Loucy (cell line): ENCODE results near the gene HS3ST4.

Source experiments
- H2AFZ ChIP-seq: fragments of 200-600 bp; sonication (generic); 2 replicates; pipeline ENCODE4 v1.6.0; 2016; ENCODE audit warnings: antibody characterized with exemption, mild to moderate bottlenecking, low read length, moderate library complexity
- H3F3A ChIP-seq: fragments of 200-600 bp; 2 replicates; pipeline ENCODE4 v1.6.0; 2016; ENCODE audit warnings: antibody characterized with exemption, low read depth, mild to moderate bottlenecking
- H3K27me3 ChIP-seq: fragments of 200-600 bp; sonication (generic); 2 replicates; pipeline ENCODE4 v1.6.1; 2014; ENCODE audit warnings: low read length, mild to moderate bottlenecking; ENCODE audit not compliant: insufficient read depth, poor library complexity, severe bottlenecking
- H3K36me3 ChIP-seq: fragments of 200-600 bp; sonication (generic); 2 replicates; pipeline ENCODE4 v1.6.1; 2016; ENCODE audit warnings: low read length; ENCODE audit not compliant: insufficient read depth
- H3K4me1 ChIP-seq: fragments of 200-600 bp; sonication (generic); 2 replicates; pipeline ENCODE4 v1.5.1; 2014; ENCODE audit warnings: low read length, mild to moderate bottlenecking; ENCODE audit not compliant: insufficient read depth, poor library complexity, severe bottlenecking
- H3K4me2 ChIP-seq: fragments of 200-600 bp; sonication (generic); 2 replicates; pipeline ENCODE4 v1.6.0; 2014; ENCODE audit warnings: antibody characterized with exemption, low read length, low read depth, mild to moderate bottlenecking; ENCODE audit not compliant: poor library complexity, severe bottlenecking
- H3K4me3 ChIP-seq: fragments of 200-600 bp; sonication (generic); 2 replicates; pipeline ENCODE4 v1.5.1; 2014; ENCODE audit warnings: low read length, mild to moderate bottlenecking, mixed read lengths; ENCODE audit not compliant: poor library complexity, severe bottlenecking
- H3K79me2 ChIP-seq: fragments of 200-600 bp; sonication (generic); 2 replicates; pipeline ENCODE4 v1.6.1; 2014; ENCODE audit warnings: low read length; ENCODE audit not compliant: insufficient read depth
- H3K9ac ChIP-seq: fragments of 200-600 bp; sonication (generic); 2 replicates; pipeline ENCODE4 v1.6.0; 2014; ENCODE audit warnings: mild to moderate bottlenecking, low read depth, low read length, moderate library complexity; ENCODE audit not compliant: poor library complexity, severe bottlenecking
- H3K9me2 ChIP-seq: fragments of 200-600 bp; sonication (generic); replicated peaks from 2 replicates; pipeline ENCODE4 v1.6.1; 2016; ENCODE audit warnings: low read depth, low read length, mixed read lengths
- H3K9me3 ChIP-seq: fragments of 200-600 bp; sonication (generic); 2 replicates; pipeline ENCODE4 v1.6.1; 2014; ENCODE audit warnings: mild to moderate bottlenecking, antibody characterized with exemption, low read length, low read depth; ENCODE audit not compliant: insufficient read depth
- H4K20me1 ChIP-seq: fragments of 200-600 bp; sonication (generic); 2 replicates; pipeline ENCODE4 v1.6.0; 2014; ENCODE audit warnings: antibody characterized with exemption, low read length, mild to moderate bottlenecking; ENCODE audit not compliant: insufficient read depth, poor library complexity, severe bottlenecking
- EZH2phosphoT487 ChIP-seq: fragments of 200-600 bp; IDR thresholded peaks from 2 replicates; pipeline ENCODE4 v1.6.1; 2018; ENCODE audit warnings: antibody characterized with exemption, mild to moderate bottlenecking, moderate library complexity, borderline replicate concordance
- TF ChIP-seq, protein P1 (sequence below): fragments of 200-600 bp; sonication (generic); conservative IDR thresholded peaks from 2 replicates; pipeline ENCODE4 v1.5.1; 2014; ENCODE audit warnings: mild to moderate bottlenecking, antibody characterized with exemption, low read length

HS3ST4 gene

DNA sequence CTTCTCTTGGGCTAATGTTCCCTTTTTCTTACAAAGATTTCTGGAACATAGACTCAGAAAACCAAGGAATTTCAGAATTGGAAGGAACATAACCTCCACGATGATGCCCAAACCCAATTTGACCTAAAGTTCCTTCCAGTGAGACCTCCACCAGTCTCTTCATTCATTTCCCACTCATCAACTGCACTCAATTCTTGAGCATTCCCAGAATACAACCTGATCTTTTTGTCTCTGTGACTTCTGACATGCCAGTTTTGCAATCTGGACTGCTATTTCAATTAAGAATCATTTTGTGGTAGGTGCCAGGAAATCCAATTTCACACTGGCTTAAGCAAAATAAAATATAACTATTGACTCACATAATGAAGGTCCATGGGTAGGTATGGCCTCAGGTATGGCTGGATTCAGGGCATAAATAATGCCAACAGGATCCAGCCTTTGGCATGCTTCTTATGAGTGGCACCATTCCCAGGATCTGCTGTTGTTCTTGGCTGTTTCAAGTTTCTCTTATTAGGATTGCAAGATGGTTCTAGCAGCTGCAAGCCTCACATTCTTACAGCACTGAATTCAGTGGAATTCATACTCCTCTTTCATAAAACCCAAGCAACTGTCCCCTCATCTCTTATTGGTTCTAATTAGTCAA lies 184.3 kb downstream of the HS3ST4 start:
- Histone ChIP-seq H3K9me3 (0 out of 2 replicates have a peak, but pooled peaks cover 2% of the 10 kb centered on the region), H3K9ac (no peak overlapping the region), H3F3A (no peaks in the 10 kb centered on the region), H3K79me2 (no peaks in the 10 kb centered on the region), H3K4me2 (no peak overlapping the region), H3K4me3 (no peak overlapping the region), H2AFZ (no peak overlapping the region), H3K4me1 (no peaks in the 10 kb centered on the region), H3K27me3 (no peaks in the 10 kb centered on the region), H4K20me1 (no peaks in the 10 kb centered on the region), H3K36me3 (no peaks in the 10 kb centered on the region), H3K9me2 (no peaks in the 10 kb centered on the region)
- TF ChIP-seq EZH2phosphoT487 = no peak
- TF ChIP-seq, protein P1, sequence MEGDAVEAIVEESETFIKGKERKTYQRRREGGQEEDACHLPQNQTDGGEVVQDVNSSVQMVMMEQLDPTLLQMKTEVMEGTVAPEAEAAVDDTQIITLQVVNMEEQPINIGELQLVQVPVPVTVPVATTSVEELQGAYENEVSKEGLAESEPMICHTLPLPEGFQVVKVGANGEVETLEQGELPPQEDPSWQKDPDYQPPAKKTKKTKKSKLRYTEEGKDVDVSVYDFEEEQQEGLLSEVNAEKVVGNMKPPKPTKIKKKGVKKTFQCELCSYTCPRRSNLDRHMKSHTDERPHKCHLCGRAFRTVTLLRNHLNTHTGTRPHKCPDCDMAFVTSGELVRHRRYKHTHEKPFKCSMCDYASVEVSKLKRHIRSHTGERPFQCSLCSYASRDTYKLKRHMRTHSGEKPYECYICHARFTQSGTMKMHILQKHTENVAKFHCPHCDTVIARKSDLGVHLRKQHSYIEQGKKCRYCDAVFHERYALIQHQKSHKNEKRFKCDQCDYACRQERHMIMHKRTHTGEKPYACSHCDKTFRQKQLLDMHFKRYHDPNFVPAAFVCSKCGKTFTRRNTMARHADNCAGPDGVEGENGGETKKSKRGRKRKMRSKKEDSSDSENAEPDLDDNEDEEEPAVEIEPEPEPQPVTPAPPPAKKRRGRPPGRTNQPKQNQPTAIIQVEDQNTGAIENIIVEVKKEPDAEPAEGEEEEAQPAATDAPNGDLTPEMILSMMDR = no peak

DNA sequence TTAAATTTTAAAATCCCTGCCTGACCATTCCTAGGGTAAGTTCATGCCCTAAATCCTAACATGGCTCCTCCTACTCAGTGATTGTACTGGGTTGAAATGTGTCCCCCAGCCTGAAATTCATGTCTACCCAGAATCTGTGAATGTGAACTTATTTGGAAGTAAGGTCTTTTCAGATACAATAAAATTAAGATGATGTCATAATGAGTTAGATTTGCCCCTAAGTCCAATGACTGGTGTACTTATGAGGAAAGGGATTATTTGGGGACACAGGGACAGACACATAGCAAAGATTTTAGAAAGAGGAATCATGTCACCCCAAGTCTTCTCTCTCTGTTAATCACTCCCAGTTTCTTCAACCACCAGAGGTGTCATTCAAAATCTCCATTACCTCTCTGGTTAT lies 185.3 kb downstream of the HS3ST4 start:
- Histone ChIP-seq H3K4me3 (no peak overlapping the region), H3K36me3 (no peaks in the 10 kb centered on the region), H3K79me2 (no peaks in the 10 kb centered on the region), H2AFZ (no peak overlapping the region), H3K9me2 (no peaks in the 10 kb centered on the region), H3K4me2 (no peak overlapping the region), H3K4me1 (no peaks in the 10 kb centered on the region), H4K20me1 (no peaks in the 10 kb centered on the region), H3K27me3 (no peaks in the 10 kb centered on the region), H3K9ac (no peak overlapping the region), H3K9me3 (0 out of 2 replicates have a peak, but pooled peaks cover 2% of the 10 kb centered on the region), H3F3A (no peaks in the 10 kb centered on the region)
- TF ChIP-seq, protein P1 = no peak
- TF ChIP-seq EZH2phosphoT487 = no peak

DNA sequence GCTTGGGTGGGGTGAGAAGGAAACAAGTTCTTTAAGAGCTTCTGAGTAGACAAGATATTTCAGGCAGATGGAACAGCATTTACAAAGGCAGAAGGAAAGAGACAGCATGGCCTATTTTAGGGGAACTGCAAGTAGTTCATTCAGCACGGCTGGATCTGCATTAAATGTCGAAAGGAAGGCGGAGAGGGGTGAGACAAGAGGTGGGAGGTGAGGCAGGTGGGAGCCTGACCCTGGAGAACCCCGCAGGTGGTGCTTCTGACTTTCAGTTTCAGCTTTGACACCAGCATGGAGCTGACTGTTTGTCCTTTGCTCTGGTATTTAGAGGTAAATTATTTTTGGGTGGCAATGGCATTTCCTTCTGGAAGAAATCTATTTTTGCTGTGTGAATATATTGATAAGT lies 194.8 kb downstream of the HS3ST4 start:
- TF ChIP-seq EZH2phosphoT487 = no peak
- TF ChIP-seq, protein P1 = no peak
- Histone ChIP-seq H3F3A (no peaks in the 10 kb centered on the region), H2AFZ (no peak overlapping the region), H4K20me1 (no peaks in the 10 kb centered on the region), H3K27me3 (no peaks in the 10 kb centered on the region), H3K4me3 (no peak overlapping the region), H3K9me3 (peaks cover 2% of the 10 kb centered on the region; the same call in 1 of the 2 replicates), H3K4me1 (no peaks in the 10 kb centered on the region), H3K4me2 (no peak overlapping the region), H3K9me2 (no peaks in the 10 kb centered on the region), H3K79me2 (no peaks in the 10 kb centered on the region), H3K36me3 (no peaks in the 10 kb centered on the region), H3K9ac (no peak overlapping the region)
